GM18517 (cell line): ENCODE data around the gene GKN2.
"Not testable (repeated sequence)": the region's sequence is repeated elsewhere in the genome, so short reads cannot be mapped to it uniquely, and the experiment has no call there.

Experiments
- ATAC-seq: cut with Tn5 transposase; IDR thresholded peaks from one replicate; pipeline ENCODE4 v1.9.1; 2021; ENCODE audit warnings: mild to moderate bottlenecking, moderate library complexity; ENCODE audit not compliant: unreplicated experiment

GKN2 gene

DNA sequence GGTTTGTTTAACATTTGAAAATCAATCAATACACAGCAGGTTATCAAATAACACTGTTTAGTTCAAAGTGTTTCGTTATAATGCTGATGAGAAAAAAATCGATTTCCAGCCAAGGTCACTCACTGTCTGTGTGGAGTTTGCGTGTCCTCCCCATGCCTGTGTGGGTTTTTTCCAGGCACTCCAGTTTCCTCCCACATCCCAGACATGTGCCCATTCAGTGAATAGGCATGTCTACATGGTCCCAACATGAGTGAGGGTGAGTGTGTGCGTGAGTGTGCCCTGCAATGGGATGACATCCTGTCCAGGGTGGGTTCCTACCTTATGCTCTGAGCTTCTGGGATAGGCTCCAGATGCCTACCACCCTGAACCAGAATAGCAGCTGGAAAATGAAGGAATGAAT is 8.7 kb upstream of the GKN2 start:
- ATAC-seq = no peak

DNA sequence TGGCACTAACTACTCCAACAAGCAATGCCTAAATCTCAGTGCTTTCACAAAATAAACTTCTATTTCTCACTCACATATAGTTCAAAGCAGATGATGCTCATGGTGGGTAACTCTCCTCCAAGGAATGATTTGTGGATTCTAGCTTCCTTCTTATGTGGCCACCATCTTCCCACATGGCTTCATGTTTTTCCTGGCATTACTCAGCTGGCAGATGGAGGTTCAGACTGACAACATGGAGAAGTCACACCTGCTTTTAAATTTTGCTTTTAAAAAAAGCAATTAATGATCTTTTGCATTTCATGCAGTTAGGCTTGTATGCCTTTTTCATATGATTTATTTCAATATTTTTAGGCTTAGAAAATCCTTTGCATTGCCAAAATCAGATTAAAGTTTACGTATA is 6.3 kb upstream of the GKN2 start:
- no peak for ATAC-seq

DNA sequence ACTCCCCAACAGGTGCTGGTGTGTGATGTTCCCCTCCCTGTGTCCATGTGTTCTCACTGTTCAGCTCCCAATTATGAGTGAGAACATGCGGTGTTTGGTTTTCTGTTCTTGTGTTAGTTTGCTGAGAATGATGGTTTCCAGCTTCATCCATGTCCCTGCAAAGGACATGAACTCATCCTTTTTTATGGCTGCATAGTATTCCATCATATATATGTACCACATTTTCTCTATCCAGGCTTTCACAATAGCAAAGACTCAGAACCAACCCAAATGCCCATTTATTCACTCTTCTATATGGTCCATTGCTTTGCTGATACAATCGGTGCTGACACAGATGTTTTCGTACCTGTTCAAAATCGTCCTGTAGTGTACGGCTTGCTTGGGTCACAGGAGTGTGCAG is 2.7 kb upstream of the GKN2 start:
- not testable (repeated sequence) for ATAC-seq

DNA sequence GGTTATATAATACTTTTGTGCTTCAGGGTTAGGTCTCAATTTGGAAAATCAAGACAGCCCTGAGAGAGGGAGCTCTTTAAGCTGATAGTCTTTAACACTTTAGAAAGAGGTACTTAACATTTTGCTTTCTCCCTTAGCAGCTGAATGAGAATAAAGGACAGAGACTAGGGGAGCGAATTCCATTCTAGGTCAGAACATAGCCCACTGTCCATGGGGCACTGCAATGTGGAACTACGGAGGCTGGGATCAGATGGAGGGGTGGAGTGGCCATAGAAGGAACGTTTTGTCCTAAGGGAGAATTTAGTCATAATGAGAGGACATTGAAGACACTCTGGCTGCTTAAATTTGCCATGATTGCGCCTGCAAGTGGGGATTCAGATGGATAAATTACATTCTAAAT is 794 bp downstream of the GKN2 start:
- no peak for ATAC-seq

DNA sequence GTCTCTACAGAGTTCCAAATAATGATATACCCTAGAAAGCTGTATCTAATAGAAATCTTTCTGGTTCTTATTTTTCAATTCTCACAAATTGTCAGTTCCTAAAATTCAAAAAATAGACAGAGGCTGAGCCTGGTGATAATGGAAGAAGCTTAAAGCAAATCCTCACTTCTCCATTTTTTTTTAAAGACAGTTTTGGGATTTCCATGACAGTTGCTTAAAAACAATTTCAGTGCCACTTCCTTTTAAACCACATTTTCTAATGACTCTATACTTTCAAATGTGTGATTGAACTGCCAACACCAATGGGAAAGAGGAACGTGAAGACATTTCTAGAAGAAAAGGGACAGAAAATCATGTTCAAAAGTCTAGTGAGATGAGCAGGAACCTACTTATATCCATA is 4.0 kb downstream of the GKN2 start:
- ATAC-seq = no peak

DNA sequence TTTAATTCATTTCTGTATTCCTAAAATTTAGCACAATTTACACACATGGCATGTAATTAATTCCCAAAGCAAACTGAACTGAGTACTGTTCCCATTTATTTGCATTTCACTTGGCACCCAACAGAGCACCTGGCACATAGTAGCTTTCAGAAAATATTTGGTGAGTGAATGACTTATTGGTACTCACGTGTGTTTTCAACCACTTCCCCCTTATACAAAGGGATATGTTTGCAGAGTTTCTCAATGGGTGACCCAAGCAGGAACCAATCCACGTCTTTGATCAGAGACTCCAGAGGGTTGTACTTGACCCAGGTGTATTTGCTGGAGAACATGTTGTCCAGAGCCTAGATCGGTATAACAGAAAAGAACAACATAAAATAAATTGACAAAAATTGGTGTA is 6.6 kb downstream of the GKN2 start:
- ATAC-seq = no peak

DNA sequence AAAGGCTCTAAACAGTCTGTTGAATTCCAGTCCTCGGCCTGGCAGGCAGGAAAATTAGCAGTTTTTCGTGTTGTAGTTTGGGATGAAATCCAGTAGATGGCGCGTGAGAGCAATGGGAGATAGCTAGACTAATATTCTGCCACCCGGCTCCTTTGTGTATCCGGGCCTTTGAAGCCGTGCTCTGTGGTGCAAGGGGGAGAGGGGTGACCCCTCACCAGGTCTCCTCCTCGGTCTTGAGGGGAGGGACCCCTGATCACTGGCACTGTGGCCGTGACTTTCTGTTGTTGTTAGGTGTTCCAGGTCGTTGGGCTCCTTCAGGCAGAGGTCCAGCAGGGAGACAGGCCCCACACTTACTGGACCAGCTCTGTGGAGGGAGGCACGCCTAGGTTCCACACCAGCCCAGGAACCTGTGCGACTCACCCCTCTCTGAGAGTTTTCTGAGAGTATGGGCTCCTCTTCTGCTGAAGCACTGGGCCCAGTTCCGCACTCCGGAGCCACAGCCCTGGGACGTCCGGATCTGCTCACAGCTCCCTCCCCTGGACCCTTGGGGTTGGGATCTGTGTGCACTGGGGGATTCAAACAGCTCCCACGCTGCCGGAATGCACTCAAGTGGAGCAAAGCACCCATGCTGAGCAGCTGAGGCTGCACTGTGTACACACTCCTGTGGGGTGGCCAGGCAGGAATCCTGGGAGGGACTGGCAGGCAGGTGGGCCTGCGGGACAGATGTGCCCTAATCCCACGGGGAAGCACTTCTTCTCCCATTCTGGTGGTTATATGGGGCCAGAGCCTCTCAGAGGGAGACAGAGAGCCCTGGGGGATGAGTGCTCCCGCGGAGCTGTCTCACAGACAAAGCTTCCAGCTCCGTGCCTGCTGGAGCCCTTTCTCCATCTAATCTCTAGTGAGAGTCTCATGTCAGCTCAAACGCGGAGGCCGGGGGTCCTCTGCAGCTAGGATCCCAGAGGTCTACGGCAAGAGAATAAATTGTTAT is 8.8 kb downstream of the GKN2 start:
- ATAC-seq = no peak

DNA sequence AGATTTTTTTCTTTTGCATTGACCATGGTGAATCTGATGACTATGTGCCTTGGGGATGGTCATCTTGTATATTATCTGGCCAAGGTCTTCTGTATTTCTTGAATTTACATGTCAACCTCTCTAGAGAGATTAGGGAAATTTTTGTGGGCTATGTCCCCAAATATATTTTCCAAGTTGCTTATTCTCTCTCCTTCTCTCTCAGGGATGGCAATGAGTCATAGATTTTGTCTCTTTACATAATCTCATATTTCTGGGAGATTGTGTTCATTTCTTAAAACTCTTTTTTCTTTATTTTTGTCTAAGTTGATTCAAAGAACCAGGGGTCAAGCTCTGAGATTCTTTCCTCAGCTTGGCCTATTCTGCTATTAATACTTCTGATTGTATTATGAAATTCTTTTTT is 9.9 kb downstream of the GKN2 start:
- ATAC-seq = no peak

DNA sequence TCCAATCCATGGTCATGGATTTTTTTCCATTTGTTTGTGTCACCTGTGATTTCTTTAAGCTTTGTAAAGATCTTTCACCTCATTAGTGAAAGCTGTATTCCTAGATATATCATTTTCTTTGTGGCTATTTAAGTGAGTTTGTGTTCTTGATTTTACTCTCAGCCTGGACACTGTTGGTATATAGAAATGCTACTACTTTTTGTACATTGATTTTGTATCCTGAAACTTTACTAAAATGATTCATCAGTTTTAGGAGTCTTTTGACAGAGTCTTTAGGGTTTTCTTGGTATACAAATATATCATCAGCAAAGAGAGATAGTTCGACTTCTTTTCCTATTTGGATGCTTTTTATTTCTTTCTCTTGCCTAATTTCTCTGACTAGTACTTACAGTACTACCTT is 12.3 kb downstream of the GKN2 start:
- ATAC-seq = no peak

DNA sequence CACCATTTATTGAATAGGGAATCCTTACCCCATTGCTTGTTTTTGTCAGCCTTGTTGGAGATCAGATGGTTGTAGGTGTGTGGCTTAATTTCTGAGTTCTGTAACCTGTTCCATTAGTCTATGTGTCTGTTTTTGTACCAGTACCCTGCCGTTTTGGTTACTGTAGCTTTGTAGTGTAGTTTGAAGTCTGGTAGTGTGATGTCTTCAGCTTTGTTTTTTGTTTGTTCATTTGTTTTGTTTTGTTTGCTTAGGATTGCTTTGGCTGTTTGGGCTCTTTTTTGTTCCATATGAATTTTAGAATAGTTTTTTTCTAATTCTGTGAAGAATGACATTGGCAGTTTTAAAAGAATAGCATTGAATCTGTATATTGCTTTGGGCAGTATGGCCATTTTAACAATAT is 12.7 kb downstream of the GKN2 start:
- ATAC-seq = no peak

DNA sequence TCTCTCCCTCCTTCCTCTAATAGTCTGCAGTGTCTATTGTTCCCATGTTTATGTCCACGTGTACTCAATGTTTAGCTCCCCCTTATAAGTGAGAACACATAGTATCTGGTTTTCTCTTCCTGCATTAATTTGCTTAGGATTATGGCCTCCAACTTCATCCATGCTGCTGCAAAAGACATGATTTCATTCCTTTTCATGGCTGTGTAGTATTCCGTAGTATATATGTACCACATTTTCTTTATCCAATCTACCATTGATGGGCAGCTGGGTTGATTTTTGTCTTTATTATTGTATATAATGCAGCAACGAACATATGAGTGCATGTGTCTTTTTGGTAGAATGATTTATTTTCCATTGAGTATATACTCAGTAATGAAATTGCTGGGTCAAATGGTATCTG is 13.8 kb downstream of the GKN2 start:
- ATAC-seq = no peak

DNA sequence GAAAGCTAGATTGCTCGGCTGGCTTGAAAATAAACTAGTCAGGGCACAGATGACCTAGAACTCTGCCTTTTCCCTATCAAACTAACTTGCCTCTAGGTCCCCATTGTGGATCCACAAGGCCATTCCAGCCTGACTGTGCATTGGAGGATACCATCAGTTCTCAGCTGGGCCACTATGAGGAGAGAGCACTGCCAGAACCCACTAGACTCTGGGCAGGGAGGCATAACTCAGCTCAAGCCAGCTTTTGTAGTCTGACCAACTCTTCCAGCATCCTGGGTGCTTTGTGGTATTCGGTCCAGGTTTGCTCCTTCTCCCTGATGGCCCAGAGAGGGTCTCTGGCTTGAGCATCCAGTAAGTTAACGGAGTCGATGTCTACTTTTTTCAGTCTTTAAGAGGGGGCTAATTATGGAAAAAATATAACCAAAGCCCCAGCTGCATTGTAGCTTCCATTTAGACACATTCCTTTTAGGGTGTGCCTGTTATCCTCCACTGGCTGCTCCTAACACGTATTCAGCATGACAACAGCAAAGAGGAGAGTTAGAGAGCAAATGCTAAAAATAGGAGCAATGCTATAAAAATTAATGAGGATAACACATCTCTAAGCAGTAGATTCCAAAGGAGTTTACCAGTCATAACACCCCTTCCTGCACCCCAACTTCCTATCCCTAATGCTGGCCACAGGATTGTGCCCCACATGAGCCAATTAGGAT is 15.2 kb downstream of the GKN2 start:
- no peak for ATAC-seq

DNA sequence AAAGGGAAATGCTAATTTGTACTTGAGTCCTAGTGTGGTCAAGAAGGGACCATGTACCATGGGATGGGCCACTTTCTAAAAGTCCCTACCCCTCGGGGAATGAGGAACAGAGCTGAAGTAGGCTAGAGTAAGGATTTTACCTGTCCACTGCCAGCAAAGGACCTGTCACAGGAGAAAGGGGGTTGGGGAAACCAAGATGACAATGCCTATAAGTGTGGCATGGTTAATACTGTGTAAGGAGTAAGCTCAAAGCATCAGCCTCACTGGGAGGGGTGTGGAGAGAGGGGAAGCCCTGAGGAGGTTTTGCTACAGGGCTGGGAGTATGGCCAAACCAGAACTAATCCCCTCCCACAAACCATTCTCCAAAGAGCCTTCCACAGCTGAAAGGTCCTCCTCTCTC is 15.8 kb downstream of the GKN2 start:
- ATAC-seq = no peak

DNA sequence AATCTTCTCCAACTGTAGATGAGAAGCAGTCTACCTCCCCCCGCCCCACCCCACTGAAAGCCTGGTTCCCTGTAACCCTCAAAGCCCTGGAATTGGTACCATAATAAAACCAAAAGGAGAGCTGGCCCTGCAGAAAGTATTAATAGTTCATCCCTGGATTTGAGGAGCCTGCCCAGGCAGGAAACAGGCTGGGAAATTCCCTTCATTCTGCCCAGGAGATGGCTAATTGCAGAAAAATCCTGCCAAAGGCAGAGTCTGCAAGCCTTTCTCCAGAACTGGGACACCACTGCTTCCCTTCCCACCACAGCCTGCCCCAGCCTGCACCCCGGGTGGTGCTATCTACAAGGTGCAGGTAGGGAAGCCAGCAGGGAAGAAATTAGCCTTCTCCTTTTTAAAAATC is 16.3 kb downstream of the GKN2 start:
- ATAC-seq = no peak

DNA sequence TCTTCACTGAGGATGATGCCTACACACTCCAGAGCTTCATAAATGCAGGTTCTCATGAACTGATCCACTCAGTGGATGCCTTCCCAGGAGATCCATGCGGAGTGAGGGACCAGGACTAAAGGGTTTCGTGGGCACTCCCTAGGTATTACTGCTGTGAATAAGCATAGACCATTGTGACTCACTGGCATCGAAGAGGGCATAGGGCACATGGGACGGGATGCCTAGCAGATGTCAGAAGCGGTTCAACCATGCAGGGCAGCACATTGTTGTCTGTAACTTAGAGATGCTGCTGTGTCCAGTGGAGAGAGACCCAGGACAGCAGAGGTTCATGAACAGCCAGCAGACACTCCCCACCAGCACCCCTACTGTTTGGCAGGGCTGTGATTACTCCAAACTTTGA is 17.2 kb downstream of the GKN2 start:
- ATAC-seq = no peak

DNA sequence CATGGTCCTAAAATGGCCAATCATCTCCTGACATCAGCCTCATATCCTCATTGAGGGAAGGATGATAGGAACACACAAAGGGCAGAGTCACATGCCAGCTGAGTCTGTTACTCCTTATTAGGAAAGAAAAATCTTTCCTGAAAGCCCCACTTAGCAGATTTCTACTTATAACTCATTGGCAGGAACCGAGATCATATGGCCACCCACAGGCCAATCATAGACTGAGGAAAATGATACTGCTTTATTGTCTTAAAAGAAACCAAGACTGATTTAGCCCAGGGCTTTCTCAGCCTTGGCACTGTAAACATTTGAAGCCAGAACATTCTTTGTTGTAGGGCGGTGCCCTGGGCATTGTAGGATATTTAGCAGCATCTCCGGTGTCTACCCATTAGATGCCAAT is 18.7 kb downstream of the GKN2 start:
- ATAC-seq = no peak

DNA sequence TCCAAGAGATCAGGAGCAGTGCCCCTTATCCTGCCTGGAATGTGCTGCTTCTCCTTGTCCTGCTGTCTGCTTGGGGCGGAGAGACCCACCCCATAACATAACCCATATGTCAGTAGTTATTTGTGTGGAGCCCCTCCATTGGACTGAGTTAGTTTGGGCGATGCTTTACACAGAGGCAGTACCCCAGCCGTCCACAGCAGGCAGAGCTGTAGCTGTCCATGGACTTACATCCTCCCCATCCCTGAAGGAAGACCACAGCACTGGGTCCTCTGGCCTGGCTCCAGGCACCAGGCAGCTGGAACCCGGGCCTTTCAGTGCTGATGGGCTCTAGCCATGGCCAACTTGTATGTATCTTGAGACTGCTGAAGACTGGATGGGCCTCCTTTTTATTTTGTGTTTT is 20.3 kb downstream of the GKN2 start:
- ATAC-seq = no peak

DNA sequence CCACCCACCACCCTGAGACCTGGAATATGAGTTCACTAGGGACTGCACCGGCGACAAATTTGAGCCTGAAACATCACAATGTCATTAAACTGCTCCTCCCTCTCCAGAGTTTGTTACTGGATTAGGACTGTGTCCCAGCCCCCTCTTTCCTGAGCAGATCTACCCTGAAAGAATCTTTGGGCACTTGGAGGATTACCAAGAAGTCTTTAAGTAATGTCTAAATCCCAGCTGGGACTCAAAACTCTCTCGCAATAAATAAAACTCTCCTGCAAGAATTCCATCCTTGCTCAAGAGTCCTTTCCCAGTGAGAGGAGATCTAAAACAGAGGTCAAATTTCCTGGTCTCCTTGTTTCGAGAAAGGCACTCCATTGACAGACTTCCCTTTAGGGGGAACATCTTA is 20.9 kb downstream of the GKN2 start:
- no peak for ATAC-seq

DNA sequence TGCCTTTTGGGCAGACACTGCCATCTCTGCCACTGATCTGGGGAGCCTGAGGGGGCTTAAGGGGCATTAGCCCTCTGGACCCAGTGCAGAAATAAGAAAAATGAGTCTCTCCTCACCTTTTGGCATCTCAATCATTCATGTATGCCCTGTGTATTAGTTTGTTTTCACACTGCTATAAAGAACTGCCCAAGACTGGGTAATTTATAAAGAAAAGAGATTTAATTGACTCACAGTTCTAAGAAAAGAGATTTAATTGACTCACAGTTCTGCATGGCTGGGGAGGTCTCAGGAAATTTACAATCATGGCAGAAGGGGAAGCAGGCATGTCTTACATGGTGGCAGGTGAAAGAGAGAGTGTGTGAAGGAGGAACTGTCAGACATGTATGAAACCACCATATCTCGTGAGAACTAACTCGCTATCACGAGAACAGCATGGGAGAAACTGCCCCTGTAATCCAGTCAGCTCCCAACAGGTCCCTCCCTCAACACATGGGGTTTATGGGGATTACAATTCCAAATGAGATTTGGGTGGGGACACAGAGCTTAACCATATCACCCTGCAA is 21.5 kb downstream of the GKN2 start:
- no peak for ATAC-seq

DNA sequence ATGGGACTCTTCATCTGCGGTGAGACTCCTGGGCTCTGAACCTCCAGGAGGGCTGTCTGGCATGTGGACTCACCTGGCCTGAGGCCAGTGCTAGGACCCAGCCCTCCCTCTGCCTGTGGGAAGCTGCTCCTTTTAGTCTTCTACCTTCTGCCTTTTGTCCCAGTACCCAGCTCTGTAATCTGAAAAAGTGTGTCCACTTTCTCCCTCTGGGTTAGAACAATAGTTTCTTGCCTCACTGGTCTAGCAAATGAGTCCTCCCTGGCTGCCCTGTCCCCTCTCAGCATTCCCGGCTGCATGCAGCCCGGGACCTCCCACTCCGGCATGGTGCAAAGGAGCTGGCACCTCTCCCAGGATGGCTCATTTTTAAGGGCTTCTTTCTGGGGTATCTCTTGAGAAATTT is 25.9 kb downstream of the GKN2 start:
- ATAC-seq = no peak

DNA sequence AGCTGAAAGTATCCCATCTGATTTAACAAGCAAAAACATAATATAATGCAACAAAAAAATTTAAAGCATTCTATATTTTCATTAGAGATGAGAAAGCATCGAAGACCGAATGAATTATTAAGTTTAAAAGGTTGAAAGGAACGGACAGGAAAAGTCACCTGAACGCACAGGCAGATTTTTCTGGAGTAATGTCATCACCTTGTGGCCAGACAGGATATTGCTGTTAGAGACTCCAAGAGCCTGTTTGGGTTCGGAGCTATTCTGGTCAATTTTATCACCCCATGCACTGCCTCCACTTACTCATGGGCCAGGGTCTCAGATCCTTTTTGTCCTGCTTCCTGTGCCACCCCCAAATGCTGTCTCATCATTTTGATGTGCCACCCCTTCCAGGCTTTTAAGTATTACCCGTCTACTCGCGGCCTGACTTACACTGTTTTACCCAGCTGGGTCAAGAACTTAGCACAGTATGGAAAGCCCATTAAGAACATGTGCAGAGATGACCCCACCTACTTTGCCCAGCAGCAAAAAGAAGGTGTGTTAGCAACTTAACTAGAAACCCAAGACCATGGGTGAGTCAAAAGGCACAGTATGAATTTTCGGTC is 27.3 kb downstream of the GKN2 start:
- ATAC-seq = no peak

DNA sequence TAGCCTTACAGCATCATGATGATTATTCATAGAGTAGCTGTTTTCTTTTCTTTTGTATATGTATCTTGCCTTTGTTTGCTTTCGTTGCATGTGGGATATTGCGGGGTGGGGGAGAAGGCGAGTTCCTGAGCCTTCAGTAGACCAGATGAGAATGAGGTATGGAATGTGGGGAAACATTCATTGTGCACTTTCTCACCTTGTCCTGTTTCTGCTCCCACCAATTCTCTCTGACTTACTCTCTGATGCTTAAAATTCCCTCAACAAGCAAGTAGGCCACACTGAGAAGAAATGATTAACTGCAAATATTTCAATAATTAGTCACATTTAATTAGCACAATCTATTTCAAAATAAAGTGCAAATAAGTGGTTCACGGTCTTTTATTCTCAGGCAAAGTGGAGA is 31.0 kb downstream of the GKN2 start:
- no peak for ATAC-seq
